Activated CD8-positive, alpha-beta T cell treated with anti-CD3 and anti-CD28 coated beads for 36 hours (primary cell): ENCODE data around the gene UMPS. TPM values are rescaled to one million over a fixed set of nuclear protein-coding genes. Genes with fewer than 3 reads are reported as not detected.
"Not testable (repeated sequence)": the region's sequence is repeated elsewhere in the genome, so short reads cannot be mapped to it uniquely, and the experiment has no call there.

ENCODE experiments used
- ATAC-seq: fragments of 200-7000 bp; cut with Tn5 transposase; one replicate; pipeline ENCODE4 v1.10.0; 2021; ENCODE audit warnings: mild to moderate bottlenecking, moderate library complexity
- CTCF ChIA-PET: fragments of 350-600 bp; sonication (Branson Sonifier 250); formaldehyde crosslinking; loops from one replicate; lab custom pipeline; 2021; ENCODE audit warnings: antibody characterized with exemption; lab: Charles Lee
- POLR2A ChIA-PET: fragments of 350-600 bp; sonication (Branson Sonifier 250); formaldehyde crosslinking; loops from one replicate; lab custom pipeline; 2021; ENCODE audit warnings: antibody characterized with exemption; lab: Charles Lee
- DNase-seq: peaks from one replicate; pipeline ENCODE4 v3.0.0-alpha.2; 2020
- H3K27ac Mint-ChIP-seq: one replicate; pipeline ENCODE4 v1.8.0; 2021; ENCODE audit warnings: mild to moderate bottlenecking, mixed read lengths
- H3K27me3 Mint-ChIP-seq: one replicate; pipeline ENCODE4 v1.8.0; 2021; ENCODE audit warnings: mixed read lengths
- H3K36me3 Mint-ChIP-seq: one replicate; pipeline ENCODE4 v1.8.0; 2021; ENCODE audit warnings: low read depth, mixed read lengths
- H3K4me1 Mint-ChIP-seq: one replicate; pipeline ENCODE4 v1.8.0; 2021; ENCODE audit warnings: low read depth, mixed read lengths
- H3K4me3 Mint-ChIP-seq: one replicate; pipeline ENCODE4 v1.8.0; 2021; ENCODE audit warnings: mild to moderate bottlenecking, moderate library complexity, mixed read lengths
- H3K9me3 Mint-ChIP-seq: one replicate; pipeline ENCODE4 v1.8.0; 2021; ENCODE audit warnings: mixed read lengths
- intact Hi-C: fragments of 100-400 bp; cut with micrococcal nuclease; formaldehyde crosslinking; loops from one replicate; pipeline ENCODE4 v1.10.0; 2022
- total RNA-seq, 2 experiments: library from RNA; stranded (reverse); gene quantifications; one replicate each; pipeline ENCODE4 v1.2.3, GENCODE V29; 2021
- TF ChIP-seq, protein P1 (sequence below): fragments of 200-600 bp; IDR thresholded peaks from one replicate; pipeline ENCODE4 v1.8.0; 2022; ENCODE audit warnings: antibody characterized with exemption, mild to moderate bottlenecking

The UMPS gene
- total RNA-seq, 2 experiments from 2014 or later, result 41.7 to 53.1 TPM

DNA sequence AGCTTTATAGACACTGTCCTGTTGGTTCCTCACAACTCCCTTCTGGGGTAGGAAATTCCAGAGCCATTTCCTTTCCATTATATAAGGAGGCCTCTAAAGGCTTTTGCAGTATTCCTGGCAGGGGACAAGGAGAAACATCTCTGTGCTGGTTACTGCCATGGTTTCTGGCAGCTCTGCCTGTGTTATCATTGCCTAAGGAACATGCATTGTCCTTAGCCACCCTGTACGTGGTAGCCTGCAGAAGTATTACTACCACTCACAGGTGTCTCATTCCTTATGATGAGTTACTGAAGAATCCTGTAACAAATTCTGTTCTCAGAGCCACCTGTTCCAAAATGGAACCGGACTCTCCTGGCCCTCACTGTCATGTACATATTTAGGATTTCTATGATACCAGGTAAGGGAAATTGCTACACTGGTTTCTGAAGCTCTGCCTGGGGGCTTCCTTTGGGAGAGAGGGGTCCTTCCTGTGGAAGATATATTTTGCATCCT is 58.0 kb downstream of the UMPS start:
- ChIA-PET POLR2A (interaction anchor here (1.6 kb wide), 1 partner anchor 106 kb away, joined by 4 read pairs; no protein-coding TSS in a partner anchor), CTCF (interaction anchor here (1.1 to 6.2 kb wide), 4 partner anchors 17 to 113 kb away, joined by 3 to 45 read pairs (median 10); no protein-coding TSS in a partner anchor)
- ATAC-seq (no peak), DNase-seq (no peak)
- H3K4me1 Mint-ChIP-seq, result peaks cover 4% of the 10 kb centered on the region
- intact Hi-C loops, result no loop called here
- no peaks in the 10 kb centered on the region for H3K36me3 Mint-ChIP-seq
- H3K9me3 Mint-ChIP-seq, result no peaks in the 10 kb centered on the region
- no peak overlapping the region for H3K27ac Mint-ChIP-seq
- no peak overlapping the region for H3K4me3 Mint-ChIP-seq
- H3K27me3 Mint-ChIP-seq, result peaks cover 3% of the 10 kb centered on the region
- TF ChIP-seq, protein P1, sequence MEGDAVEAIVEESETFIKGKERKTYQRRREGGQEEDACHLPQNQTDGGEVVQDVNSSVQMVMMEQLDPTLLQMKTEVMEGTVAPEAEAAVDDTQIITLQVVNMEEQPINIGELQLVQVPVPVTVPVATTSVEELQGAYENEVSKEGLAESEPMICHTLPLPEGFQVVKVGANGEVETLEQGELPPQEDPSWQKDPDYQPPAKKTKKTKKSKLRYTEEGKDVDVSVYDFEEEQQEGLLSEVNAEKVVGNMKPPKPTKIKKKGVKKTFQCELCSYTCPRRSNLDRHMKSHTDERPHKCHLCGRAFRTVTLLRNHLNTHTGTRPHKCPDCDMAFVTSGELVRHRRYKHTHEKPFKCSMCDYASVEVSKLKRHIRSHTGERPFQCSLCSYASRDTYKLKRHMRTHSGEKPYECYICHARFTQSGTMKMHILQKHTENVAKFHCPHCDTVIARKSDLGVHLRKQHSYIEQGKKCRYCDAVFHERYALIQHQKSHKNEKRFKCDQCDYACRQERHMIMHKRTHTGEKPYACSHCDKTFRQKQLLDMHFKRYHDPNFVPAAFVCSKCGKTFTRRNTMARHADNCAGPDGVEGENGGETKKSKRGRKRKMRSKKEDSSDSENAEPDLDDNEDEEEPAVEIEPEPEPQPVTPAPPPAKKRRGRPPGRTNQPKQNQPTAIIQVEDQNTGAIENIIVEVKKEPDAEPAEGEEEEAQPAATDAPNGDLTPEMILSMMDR, result no peak

DNA sequence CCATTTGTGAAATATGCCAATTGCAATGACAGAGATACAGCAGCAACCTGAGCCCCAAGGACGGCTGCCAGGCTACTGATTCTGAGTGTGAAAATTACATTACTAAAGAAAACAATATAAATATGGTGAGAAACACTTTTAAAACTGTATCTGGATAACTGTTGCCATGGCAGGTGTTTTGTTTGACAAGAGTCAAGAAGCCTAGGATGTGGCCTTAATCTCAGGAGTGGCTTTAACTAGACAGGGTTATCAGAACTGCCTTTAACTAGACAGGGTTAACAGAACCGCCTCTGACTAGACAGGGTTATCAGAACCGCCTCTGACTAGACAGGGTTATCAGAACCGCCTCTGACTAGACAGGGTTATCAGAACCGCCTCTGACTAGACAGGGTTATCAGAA is 58.9 kb downstream of the UMPS start:
- ChIA-PET CTCF (interaction anchor here (2.2 to 6.2 kb wide), 2 partner anchors 18 to 113 kb away, joined by 7 to 45 read pairs; no protein-coding TSS in a partner anchor), POLR2A (interaction anchor here (1.6 kb wide), 1 partner anchor 106 kb away, joined by 4 read pairs; no protein-coding TSS in a partner anchor)
- H3K4me1 Mint-ChIP-seq, H3K27me3 Mint-ChIP-seq, H3K36me3 Mint-ChIP-seq, intact Hi-C loops, ATAC-seq, DNase-seq, H3K9me3 Mint-ChIP-seq, H3K27ac Mint-ChIP-seq, H3K4me3 Mint-ChIP-seq: not testable (repeated sequence)

DNA sequence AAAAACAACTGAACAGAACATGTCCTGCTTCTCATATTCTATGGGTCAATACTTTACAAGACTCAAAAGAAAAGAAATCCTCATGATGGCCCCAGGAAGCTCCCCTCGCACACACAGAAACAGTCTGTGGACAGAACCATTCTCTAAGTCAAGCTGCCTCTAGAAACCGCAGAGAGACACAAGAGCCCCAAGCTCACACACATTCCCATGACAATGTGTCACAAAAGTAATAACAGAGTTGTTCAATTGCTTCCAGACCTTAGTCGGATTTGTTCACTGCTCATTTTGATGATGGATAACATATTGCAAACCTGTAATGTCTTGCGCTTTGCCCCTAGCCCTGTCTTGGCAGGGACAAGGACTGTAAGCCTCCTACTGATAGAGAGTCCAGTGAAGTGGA is 60.9 kb downstream of the UMPS start:
- intact Hi-C loops, result no loop called here
- POLR2A ChIA-PET, result interaction anchor here (0.6 kb wide), 1 partner anchor 66 kb away, joined by 3 read pairs; no protein-coding TSS in a partner anchor
- no peak overlapping the region for H3K4me3 Mint-ChIP-seq
- DNase-seq, result no peak
- TF ChIP-seq, protein P1, result no peak
- no peaks in the 10 kb centered on the region for H3K9me3 Mint-ChIP-seq
- H3K4me1 Mint-ChIP-seq, result peaks cover 2% of the 10 kb centered on the region
- CTCF ChIA-PET, result interaction anchor here (1.3 to 1.6 kb wide), 2 partner anchors 30 to 110 kb away, joined by 3 to 5 read pairs; no protein-coding TSS in a partner anchor
- H3K36me3 Mint-ChIP-seq, result no peaks in the 10 kb centered on the region
- H3K27ac Mint-ChIP-seq, result no peak overlapping the region
- ATAC-seq, result no peak
- H3K27me3 Mint-ChIP-seq, result peaks cover 6% of the 10 kb centered on the region

DNA sequence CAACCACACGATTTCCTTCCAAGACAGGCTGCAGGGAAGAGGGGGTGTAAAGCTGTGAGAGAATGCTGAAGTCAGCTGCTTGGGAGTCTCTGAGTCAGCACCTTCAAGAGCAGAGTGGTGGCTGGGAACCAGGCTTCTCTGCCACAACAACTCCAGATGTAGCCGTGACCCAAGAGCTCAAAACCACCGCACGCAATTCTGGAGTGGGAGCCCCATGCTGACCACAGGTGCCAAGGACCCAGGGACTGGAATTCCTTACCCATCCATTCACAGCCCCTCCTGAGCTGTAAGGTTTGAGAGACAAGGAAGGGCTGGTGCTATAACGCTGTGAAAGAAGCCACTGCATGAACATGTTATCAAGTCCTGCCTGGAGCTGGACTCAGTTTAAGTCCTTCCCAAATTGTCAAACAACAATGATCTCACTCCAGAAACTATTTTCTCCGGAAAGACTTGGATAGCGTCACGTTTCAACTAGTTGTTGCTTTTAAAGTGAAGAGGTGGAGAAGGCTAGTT is 61.4 kb downstream of the UMPS start:
- Mint-ChIP-seq H3K36me3 (no peaks in the 10 kb centered on the region), H3K27me3 (peaks cover 6% of the 10 kb centered on the region), H3K27ac (no peak overlapping the region), H3K4me3 (no peak overlapping the region), H3K4me1 (peaks cover 2% of the 10 kb centered on the region), H3K9me3 (no peaks in the 10 kb centered on the region)
- DNase-seq, result no peak
- TF ChIP-seq, protein P1, result no peak
- ChIA-PET POLR2A (interaction anchor here (1.0 kb wide), 1 partner anchor 12 kb away, joined by 3 read pairs; no protein-coding TSS in a partner anchor), CTCF (interaction anchor here (1.3 to 1.6 kb wide), 2 partner anchors 30 to 110 kb away, joined by 3 to 5 read pairs; no protein-coding TSS in a partner anchor)
- ATAC-seq, result no peak
- intact Hi-C loops, result no loop called here

DNA sequence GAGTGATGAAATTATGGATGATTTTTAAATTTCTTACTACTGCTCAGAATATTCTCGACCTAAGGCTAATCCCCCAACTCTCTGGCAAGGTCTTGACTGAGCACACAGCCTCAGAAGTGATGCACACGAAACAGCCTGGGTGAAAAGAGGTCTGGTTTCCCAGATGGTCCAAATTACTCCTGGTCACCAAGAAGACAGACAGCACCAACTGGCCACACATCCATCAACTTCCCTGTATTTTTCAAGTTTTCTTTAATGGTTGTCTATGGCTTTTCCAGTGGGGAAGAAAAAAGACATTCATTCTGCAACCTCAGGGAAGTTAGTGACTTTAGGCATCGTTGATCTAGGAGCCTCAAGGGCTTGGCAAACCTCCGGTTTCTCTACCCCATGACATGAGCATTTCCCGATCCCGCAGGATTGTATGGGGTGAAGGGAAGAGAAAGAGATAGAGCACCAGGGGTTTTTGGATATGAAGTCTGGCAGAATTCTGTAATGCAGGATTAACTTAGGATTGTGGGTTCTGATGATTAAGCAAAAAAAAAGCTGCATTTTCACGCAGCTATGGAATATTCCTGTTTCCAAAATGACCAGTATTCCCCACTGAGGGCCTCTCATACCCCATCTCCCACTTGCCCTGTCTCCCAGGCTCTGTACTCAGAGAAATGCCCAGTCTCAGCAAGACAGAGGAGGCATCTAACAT is 62.2 kb downstream of the UMPS start:
- ChIA-PET CTCF (interaction anchor here (1.3 kb wide), 1 partner anchor 109 kb away, joined by 3 read pairs; no protein-coding TSS in a partner anchor), POLR2A (interaction anchor here (1.0 kb wide), 1 partner anchor 13 kb away, joined by 3 read pairs; no protein-coding TSS in a partner anchor)
- Mint-ChIP-seq H3K4me1 (peaks cover 2% of the 10 kb centered on the region), H3K9me3 (no peaks in the 10 kb centered on the region), H3K4me3 (no peak overlapping the region), H3K27me3 (peaks cover 6% of the 10 kb centered on the region), H3K27ac (no peak overlapping the region), H3K36me3 (no peaks in the 10 kb centered on the region)
- TF ChIP-seq, protein P1, result no peak
- ATAC-seq, result no peak
- no peak for DNase-seq
- intact Hi-C loops, result no loop called here
